Keratinocyte (primary cell): ENCODE measurements around the gene CYB561A3. TPM values are rescaled to one million over a fixed set of nuclear protein-coding genes. Genes with fewer than 3 reads are reported as not detected.

Source experiments
- DNase-seq: peaks from one replicate; pipeline ENCODE4 v3.0.0-alpha.2; 2011; ENCODE audit warnings: low read depth, missing footprints, low spot score
- FAIRE-seq: peaks from 2 replicates; lab custom pipeline; 2011; peaks lifted over from hg19 to GRCh38; lab: Jason Lieb, UNC
- H2AFZ ChIP-seq: 2 replicates; pipeline ENCODE4 v1.6.0; 2012; ENCODE audit warnings: low read length, control low read depth, inconsistent platforms; ENCODE audit not compliant: control insufficient read depth
- H3K27ac ChIP-seq: 2 replicates; pipeline ENCODE4 v1.5.1; 2011; ENCODE audit warnings: low read length; ENCODE audit not compliant: control insufficient read depth, insufficient read depth
- H3K27me3 ChIP-seq: 3 replicates; pipeline ENCODE4 v1.6.0; 2011; ENCODE audit warnings: low read length; ENCODE audit not compliant: control insufficient read depth, insufficient read depth; ENCODE audit errors: extremely low read depth
- H3K36me3 ChIP-seq, 2 experiments: 2 replicates in 1 of 2; 3 replicates in 1 of 2; pipeline ENCODE4 v1.5.1; 2011; ENCODE audit warnings: low read length in 2 of 2, mild to moderate bottlenecking in 1 of 2; ENCODE audit not compliant: control insufficient read depth in 2 of 2, insufficient read depth in 2 of 2; ENCODE audit errors: extremely low read depth in 1 of 2
- H3K4me1 ChIP-seq: 3 replicates; pipeline ENCODE4 v1.5.1; 2011; ENCODE audit warnings: low read length; ENCODE audit not compliant: control insufficient read depth, insufficient read depth; ENCODE audit errors: extremely low read depth
- H3K4me2 ChIP-seq: 3 replicates; pipeline ENCODE4 v1.6.0; 2011; ENCODE audit warnings: low read depth, low read length; ENCODE audit not compliant: control insufficient read depth, insufficient read depth; ENCODE audit errors: extremely low read depth
- H3K4me3 ChIP-seq, 3 experiments: fragments of 200-600 bp in 1 of 3; sonication (generic) in 1 of 3; 2 replicates in 2 of 3; 3 replicates in 1 of 3; pipeline ENCODE4 v1.5.1; 2011 to 2016; ENCODE audit warnings: low read length in 3 of 3, mild to moderate bottlenecking in 3 of 3, control low read depth in 2 of 3, inconsistent platforms in 1 of 3, low read depth in 1 of 3, mixed read lengths in 1 of 3, mixed run types in 1 of 3, moderate library complexity in 1 of 3; ENCODE audit not compliant: control insufficient read depth in 2 of 3, insufficient read depth in 2 of 3; ENCODE audit errors: extremely low read depth in 1 of 3
- H3K79me2 ChIP-seq: 2 replicates; pipeline ENCODE4 v1.6.0; 2012; ENCODE audit warnings: low read length; ENCODE audit not compliant: control insufficient read depth, insufficient read depth
- H3K9ac ChIP-seq: 3 replicates; pipeline ENCODE4 v1.6.0; 2011; ENCODE audit warnings: low read length; ENCODE audit not compliant: control insufficient read depth, insufficient read depth; ENCODE audit errors: extremely low read depth
- H3K9me1 ChIP-seq: 3 replicates; pipeline ENCODE4 v1.6.0; 2011; ENCODE audit warnings: low read length; ENCODE audit not compliant: control insufficient read depth, insufficient read depth; ENCODE audit errors: extremely low read depth
- H3K9me3 ChIP-seq: 2 replicates; pipeline ENCODE4 v1.5.1; 2012; ENCODE audit warnings: low read depth, low read length; ENCODE audit not compliant: control insufficient read depth
- H4K20me1 ChIP-seq: 3 replicates; pipeline ENCODE4 v1.6.0; 2011; ENCODE audit warnings: low read length; ENCODE audit not compliant: control insufficient read depth, insufficient read depth; ENCODE audit errors: extremely low read depth
- EZH2 ChIP-seq: IDR thresholded peaks from one replicate; pipeline ENCODE4 v1.6.1; 2012; ENCODE audit warnings: inconsistent platforms, mild to moderate bottlenecking, low read length, moderate library complexity
- dilution Hi-C: fragments of 300-500 bp; cut with MboI; formaldehyde crosslinking; loops from one replicate; pipeline ENCODE4 v1.7.0; 2020; ENCODE audit warnings: low sequenced_read_pairs; ENCODE audit not compliant: extremely low pct_ligation_motif_present
- polyA plus RNA-seq, 5 experiments: library from polyadenylated mRNA; depleted of rRNA in 3 of 5; stranded (reverse) in 3 of 5; stranded (forward) in 1 of 5; unstranded in 1 of 5; fragments of >200 nt; gene quantifications; 1 replicate in 1 of 5; 2 replicates in 3 of 5; 3 replicates in 1 of 5; pipeline versions ENCODE4 v1.2.1 to v1.2.3, GENCODE V29; 2011 to 2012; ENCODE audit warnings: missing spikeins in 2 of 5, low read depth in 1 of 5, low replicate concordance in 1 of 5
- TF ChIP-seq, protein P1 (sequence below), 3 experiments: IDR thresholded peaks in 1 of 3; conservative IDR thresholded peaks in 1 of 3; optimal IDR thresholded peaks in 1 of 3; 2 replicates in 2 of 3; 3 replicates in 1 of 3; pipeline versions ENCODE3 to v1.5.1; 2011; ENCODE audit warnings: low read length in 3 of 3, mild to moderate bottlenecking in 3 of 3, moderate library complexity in 2 of 3, control low read depth in 1 of 3, inconsistent platforms in 1 of 3; ENCODE audit not compliant: insufficient read depth in 2 of 3; ENCODE audit errors: extremely low read depth in 1 of 3

CYB561A3 gene
- polyA plus RNA-seq, 1 donor (not counting 4 experiments of a cell fraction or from before 2014, with no cell fraction given) = 42.3 TPM

DNA sequence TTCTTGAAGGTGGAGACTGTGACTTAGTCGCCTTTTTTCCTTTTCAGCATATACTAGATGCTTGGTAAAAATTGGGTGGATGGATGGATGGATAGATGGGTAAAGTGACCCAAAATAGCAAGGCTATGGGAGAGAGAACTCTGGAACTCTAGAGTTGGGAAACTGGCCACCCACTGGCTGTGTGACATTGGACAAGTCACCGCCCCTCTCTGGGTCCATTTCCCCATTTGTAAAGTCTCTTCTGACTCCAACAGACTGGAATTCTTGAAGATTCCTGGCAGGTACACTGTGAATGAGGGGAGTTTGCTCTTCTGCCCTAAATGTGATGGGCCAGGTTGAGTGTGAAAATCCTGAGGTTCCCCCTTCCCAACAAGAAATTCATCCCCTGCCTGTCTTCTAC is 20.7 kb downstream of the CYB561A3 start:
- H3K9me3 ChIP-seq = no peaks in the 10 kb centered on the region
- no peak for FAIRE-seq
- H3K36me3 ChIP-seq = peaks cover 7 to 10% of the 10 kb centered on the region in 2 experiments
- H3K9me1 ChIP-seq = no peaks in the 10 kb centered on the region
- H3K9ac ChIP-seq = no peak overlapping the region
- H3K79me2 ChIP-seq = no peaks in the 10 kb centered on the region
- H3K4me3 ChIP-seq = no peak overlapping the region
- DNase-seq = no peak
- no peaks in the 10 kb centered on the region for H3K27me3 ChIP-seq
- no peaks in the 10 kb centered on the region for H4K20me1 ChIP-seq
- H3K4me2 ChIP-seq = no peak overlapping the region
- TF ChIP-seq EZH2 = no peak
- H3K4me1 ChIP-seq = no peaks in the 10 kb centered on the region
- H2AFZ ChIP-seq = no peak overlapping the region
- H3K27ac ChIP-seq = no peak overlapping the region
- dilution Hi-C loops = no loop called here

DNA sequence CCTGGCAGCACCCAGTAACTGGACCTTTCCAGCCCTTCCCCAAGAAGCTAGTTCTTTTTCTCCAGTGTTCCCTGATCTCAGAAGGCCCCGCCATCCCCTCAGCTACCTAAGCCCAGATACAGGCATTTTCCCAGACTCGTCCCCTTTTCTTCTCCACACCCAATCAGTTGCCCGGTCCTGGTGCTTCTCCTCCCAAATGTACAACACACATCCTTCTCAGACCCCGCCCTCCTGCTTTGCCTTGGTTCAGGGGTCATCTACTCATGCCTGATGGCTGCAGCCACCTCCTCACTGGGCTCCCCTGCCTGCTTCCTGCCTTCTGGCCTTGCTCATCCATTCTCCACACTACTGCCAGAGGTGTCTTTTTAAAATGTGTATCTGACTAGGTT is 22.2 kb downstream of the CYB561A3 start:
- no peaks in the 10 kb centered on the region for H3K27me3 ChIP-seq
- no peak overlapping the region for H3K27ac ChIP-seq
- dilution Hi-C loops = no loop called here
- no peaks in the 10 kb centered on the region for H3K79me2 ChIP-seq
- peaks cover 4% of the 10 kb centered on the region for H3K4me1 ChIP-seq
- H3K9me1 ChIP-seq = no peaks in the 10 kb centered on the region
- no peak overlapping the region for H2AFZ ChIP-seq
- H3K4me2 ChIP-seq = no peak overlapping the region
- FAIRE-seq (no peak), DNase-seq (no peak)
- H3K36me3 ChIP-seq = peaks cover 7 to 10% of the 10 kb centered on the region in 2 experiments
- no peak for TF ChIP-seq EZH2
- TF ChIP-seq, protein P1, sequence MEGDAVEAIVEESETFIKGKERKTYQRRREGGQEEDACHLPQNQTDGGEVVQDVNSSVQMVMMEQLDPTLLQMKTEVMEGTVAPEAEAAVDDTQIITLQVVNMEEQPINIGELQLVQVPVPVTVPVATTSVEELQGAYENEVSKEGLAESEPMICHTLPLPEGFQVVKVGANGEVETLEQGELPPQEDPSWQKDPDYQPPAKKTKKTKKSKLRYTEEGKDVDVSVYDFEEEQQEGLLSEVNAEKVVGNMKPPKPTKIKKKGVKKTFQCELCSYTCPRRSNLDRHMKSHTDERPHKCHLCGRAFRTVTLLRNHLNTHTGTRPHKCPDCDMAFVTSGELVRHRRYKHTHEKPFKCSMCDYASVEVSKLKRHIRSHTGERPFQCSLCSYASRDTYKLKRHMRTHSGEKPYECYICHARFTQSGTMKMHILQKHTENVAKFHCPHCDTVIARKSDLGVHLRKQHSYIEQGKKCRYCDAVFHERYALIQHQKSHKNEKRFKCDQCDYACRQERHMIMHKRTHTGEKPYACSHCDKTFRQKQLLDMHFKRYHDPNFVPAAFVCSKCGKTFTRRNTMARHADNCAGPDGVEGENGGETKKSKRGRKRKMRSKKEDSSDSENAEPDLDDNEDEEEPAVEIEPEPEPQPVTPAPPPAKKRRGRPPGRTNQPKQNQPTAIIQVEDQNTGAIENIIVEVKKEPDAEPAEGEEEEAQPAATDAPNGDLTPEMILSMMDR (optimal IDR thresholded peaks at IDR 0.05 in 1 of 3, IDR thresholded peaks at IDR 0.05 in 1 of 3, conservative IDR thresholded peaks at IDR 0.05 in 1 of 3; ENCODE audit: extremely low read depth in 1 of 3, insufficient read depth in 2 of 3, low read length in 3 of 3) = no peak
- no peaks in the 10 kb centered on the region for H4K20me1 ChIP-seq
- no peaks in the 10 kb centered on the region for H3K9me3 ChIP-seq
- H3K9ac ChIP-seq = no peak overlapping the region
- H3K4me3 ChIP-seq = no peak overlapping the region
